Measurements from ENCODE around the gene CARHSP1. TPM values are rescaled to one million over a fixed set of nuclear protein-coding genes. Genes with fewer than 3 reads are reported as not detected.

The CARHSP1 gene
- total and polyA plus RNA-seq, 7 donors, result 32.1 to 154 (median 79.5) TPM

DNA sequence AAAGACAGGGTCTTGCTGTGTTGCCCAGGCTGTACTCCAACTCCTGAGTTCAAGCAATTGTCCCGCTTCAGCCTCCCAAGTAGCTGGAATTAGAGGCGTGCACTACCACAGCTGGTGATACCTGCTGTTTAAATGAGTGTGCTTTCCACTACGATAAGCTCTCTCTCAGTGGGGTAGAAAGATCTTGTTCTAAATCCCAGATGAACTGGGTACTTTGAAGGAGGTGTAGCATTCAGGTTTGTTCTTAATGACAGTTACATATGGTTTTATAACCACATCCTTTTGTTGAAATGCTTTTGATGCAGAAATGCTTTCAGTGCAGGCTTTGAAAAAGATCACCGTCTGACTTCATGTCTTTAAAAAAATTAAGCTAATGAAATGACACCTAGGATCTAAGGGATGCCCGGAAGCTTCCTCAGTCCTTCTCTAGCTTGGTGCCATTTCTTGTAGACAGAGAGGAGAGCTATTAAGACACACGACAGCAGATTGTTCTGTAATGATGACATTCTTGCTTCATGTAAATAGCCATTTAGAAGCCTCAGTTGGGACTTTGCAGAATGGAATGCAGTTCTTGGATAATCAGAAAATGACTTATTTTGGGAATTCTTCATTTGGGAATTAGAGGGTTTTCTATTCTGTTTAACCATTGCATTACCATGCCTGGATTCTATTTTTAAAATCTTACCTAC, 51.7 kb downstream of the CARHSP1 start:
- TF ChIP-seq, protein P1, sequence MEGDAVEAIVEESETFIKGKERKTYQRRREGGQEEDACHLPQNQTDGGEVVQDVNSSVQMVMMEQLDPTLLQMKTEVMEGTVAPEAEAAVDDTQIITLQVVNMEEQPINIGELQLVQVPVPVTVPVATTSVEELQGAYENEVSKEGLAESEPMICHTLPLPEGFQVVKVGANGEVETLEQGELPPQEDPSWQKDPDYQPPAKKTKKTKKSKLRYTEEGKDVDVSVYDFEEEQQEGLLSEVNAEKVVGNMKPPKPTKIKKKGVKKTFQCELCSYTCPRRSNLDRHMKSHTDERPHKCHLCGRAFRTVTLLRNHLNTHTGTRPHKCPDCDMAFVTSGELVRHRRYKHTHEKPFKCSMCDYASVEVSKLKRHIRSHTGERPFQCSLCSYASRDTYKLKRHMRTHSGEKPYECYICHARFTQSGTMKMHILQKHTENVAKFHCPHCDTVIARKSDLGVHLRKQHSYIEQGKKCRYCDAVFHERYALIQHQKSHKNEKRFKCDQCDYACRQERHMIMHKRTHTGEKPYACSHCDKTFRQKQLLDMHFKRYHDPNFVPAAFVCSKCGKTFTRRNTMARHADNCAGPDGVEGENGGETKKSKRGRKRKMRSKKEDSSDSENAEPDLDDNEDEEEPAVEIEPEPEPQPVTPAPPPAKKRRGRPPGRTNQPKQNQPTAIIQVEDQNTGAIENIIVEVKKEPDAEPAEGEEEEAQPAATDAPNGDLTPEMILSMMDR (IDR thresholded peaks at IDR 0.05), result no peak
- TF ChIP-seq EP300 (IDR thresholded peaks at IDR 0.05), result no peak
- TF ChIP-seq POLR2A (IDR thresholded peaks at IDR 0.05), result no peak
- TF ChIP-seq POLR2AphosphoS5 (IDR thresholded peaks at IDR 0.05), result no peak
- DNase-seq, result no peak
- Histone ChIP-seq H3K27me3 (no peaks in the 10 kb centered on the region), H3K27ac (no peak overlapping the region), H3K9me3 (no peaks in the 10 kb centered on the region), H3K4me1 (no peaks in the 10 kb centered on the region), H3K36me3 (peaks cover 38 to 91% (median 50%) of the 10 kb centered on the region in 4 donors), H3K4me3 (no peak overlapping the region)
- intact Hi-C loops (cut with DNase I), result no loop called here
- 73 to 87% methylated on average over 6 of the region's 6 CpGs for WGBS, 2 donors

DNA sequence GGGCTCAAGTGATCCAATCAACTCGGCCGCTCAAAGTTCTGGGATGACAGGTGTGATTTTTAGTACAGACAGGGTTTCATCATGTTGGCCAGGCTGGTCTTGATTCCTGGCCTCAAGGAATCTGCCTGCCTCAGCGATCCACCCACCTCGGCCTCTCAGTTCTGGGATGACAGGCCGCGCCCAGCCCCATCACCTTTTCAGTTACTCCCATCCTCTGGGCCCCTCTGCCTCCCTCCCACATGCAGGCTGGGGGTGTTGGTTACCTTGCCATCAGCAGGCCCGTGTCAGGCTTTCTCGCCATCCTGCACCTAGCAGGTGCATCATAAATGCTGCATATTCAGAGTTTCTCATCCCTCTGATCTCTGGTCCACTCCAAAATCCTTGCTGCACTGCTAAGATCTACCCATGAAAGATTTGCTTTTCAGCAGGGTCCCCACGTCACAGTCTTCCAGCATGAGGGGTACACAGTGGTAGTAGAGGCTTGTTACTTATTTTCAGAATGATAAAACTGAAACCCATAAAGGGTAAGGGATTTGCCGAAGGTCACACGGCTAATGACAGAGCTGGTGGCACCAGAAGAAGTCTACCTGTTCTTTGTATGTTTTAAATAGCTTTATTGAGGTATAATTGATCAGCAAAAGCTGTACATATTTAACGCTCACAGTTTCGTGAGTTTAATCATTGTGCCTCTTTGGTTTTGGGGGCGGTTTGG, 54.6 kb downstream of the CARHSP1 start:
- Histone ChIP-seq H3K4me1 (no peaks in the 10 kb centered on the region), H3K27me3 (no peaks in the 10 kb centered on the region), H3K27ac (no peak overlapping the region), H3K4me3 (no peak overlapping the region), H3K9me3 (no peaks in the 10 kb centered on the region), H3K36me3 (peaks cover 38 to 100% (median 61%) of the 10 kb centered on the region in 4 donors)
- DNase-seq, result no peak
- intact Hi-C loops (cut with DNase I), result no loop called here
- no peak for TF ChIP-seq POLR2AphosphoS5 (IDR thresholded peaks at IDR 0.05)
- TF ChIP-seq, protein P1 (IDR thresholded peaks at IDR 0.05), result no peak
- TF ChIP-seq EP300 (IDR thresholded peaks at IDR 0.05), result no peak
- TF ChIP-seq POLR2A (IDR thresholded peaks at IDR 0.05), result no peak
- 91 to 92% methylated on average over 14 of the region's 14 CpGs for WGBS, 2 donors

DNA sequence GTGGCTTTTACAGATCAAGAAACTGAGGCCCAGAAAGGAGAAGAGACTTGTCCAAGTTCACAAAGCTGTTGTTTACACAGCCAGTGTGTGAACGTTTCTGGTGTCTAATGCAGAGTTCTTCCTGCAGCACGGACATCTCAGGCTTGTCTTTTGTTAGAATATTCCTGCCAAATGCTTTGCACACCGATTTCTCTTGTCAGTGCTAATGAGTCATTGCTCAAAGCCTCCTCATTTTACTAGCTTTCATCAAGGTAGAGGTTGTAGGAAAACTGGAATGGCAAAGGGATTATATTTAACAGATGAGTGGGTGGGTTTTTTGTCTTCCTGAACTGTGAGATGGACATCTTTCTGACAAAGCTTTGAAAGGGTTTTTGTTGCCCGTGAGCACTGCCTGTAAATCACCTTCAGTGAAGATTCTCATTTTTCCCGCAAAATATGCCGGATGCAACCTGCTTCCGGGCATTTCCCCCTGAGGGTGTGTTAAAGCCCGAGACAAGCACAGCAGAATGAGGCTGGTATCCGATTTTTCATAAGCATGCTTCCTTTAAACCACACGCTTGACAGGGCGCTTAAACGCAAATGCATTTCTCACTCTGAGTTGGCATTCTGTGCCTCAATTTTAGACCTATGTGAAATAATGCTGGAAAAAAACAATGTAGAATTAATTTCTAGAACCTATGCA, 56.5 kb downstream of the CARHSP1 start:
- DNase-seq, result no peak
- 74 to 88% methylated on average over 12 of the region's 12 CpGs for WGBS, 2 donors
- Histone ChIP-seq H3K27me3 (no peaks in the 10 kb centered on the region), H3K36me3 (peaks cover 38 to 100% (median 71%) of the 10 kb centered on the region in 4 donors), H3K4me3 (no peak overlapping the region), H3K27ac (no peak overlapping the region), H3K4me1 (no peaks in the 10 kb centered on the region), H3K9me3 (no peaks in the 10 kb centered on the region)
- intact Hi-C loops (cut with DNase I), result no loop called here
- TF ChIP-seq EP300 (IDR thresholded peaks at IDR 0.05), result no peak
- TF ChIP-seq, protein P1 (IDR thresholded peaks at IDR 0.05), result no peak
- TF ChIP-seq POLR2AphosphoS5 (IDR thresholded peaks at IDR 0.05), result no peak
- TF ChIP-seq POLR2A (IDR thresholded peaks at IDR 0.05), result no peak

DNA sequence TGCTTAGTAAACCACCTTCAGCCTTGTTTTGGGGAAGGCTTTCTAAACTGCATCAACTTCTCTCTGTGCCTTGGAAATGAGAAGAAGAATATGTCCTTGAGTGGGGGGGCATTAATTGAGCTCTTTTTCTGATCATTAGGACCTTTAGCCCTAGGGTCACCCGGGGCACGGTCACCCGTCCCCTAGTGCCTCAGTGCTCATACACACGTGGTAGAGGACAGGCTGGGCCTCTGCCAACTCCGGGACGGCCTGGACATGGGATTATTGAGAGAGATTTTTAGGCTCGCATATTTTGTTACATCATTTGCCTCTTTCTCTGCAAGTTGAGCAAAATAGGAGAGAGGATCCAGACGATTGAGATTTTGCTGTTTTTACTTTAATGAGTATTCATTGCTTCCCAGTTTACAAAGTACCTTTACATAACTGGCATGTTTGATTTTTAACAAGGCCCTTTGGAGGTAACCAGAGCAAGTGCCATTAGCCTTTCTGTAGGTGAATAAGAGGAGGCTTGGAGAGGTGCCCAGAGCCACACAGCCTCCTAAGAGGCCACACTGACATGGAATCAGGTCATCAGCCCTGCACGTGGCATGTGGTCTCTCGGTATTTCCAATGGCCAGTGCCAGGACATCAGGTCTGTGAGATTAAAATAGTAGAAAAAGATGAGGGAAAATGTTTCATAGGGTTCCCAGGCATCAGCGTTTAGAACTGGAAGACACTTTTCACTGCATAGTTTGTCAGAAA, 60.0 kb downstream of the CARHSP1 start:
- Histone ChIP-seq H3K36me3 (peaks cover 27 to 99% (median 63%) of the 10 kb centered on the region in 4 donors), H3K9me3 (no peaks in the 10 kb centered on the region), H3K27me3 (no peaks in the 10 kb centered on the region), H3K4me1 (no peaks in the 10 kb centered on the region), H3K4me3 (no peak overlapping the region), H3K27ac (no peak overlapping the region)
- no peak for DNase-seq
- TF ChIP-seq POLR2AphosphoS5 (IDR thresholded peaks at IDR 0.05) (no peak), POLR2A (IDR thresholded peaks at IDR 0.05) (no peak), EP300 (IDR thresholded peaks at IDR 0.05) (no peak)
- TF ChIP-seq, protein P1 (IDR thresholded peaks at IDR 0.05), result no peak
- intact Hi-C loops (cut with DNase I), result no loop called here
- WGBS, 2 donors, result 81 to 91% methylated on average over 11 of the region's 11 CpGs
